Uterus (tissue), 2 donors: ENCODE data around the gene MRGPRG.

Experiments
- CTCF ChIP-seq, 4 experiments: fragments of 200-600 bp in 2 of 4; fragments of 450-650 bp in 2 of 4; sonication (generic) in 2 of 4; IDR thresholded peaks; one replicate each; pipeline ENCODE4 v1.5.1; 2016 to 2019; ENCODE audit warnings: antibody characterized with exemption in 4 of 4, mild to moderate bottlenecking in 2 of 4, moderate library complexity in 1 of 4
- POLR2A ChIP-seq, 2 donors: fragments of 450-650 bp; IDR thresholded peaks; one replicate each; pipeline ENCODE4 v1.6.1; 2016; ENCODE audit warnings: antibody characterized with exemption in 2 of 2, mild to moderate bottlenecking in 1 of 2, moderate library complexity in 1 of 2

- TF ChIP-seq CTCF (IDR thresholded peaks at IDR 0.05): no peak
- TF ChIP-seq POLR2A (IDR thresholded peaks at IDR 0.05): no peak
Measured at GRCh38 chr11:3221408-3222002, 2.9 kb upstream of the MRGPRG start.
